Fibroblast of lung (primary cell): ENCODE results near the gene GNB2.

Source experiments
- EZH2 ChIP-seq: IDR thresholded peaks from 2 replicates; pipeline ENCODE4 v1.5.1; 2012; ENCODE audit warnings: low read length, control low read depth, mild to moderate bottlenecking; ENCODE audit errors: missing control alignments
- TF ChIP-seq, protein P1 (sequence below), 2 donors: IDR thresholded peaks in 1 of 2; conservative IDR thresholded peaks in 1 of 2; 1 replicate in 1 of 2; 2 replicates in 1 of 2; pipeline ENCODE4 v1.5.1; 2011 to 2012; ENCODE audit warnings: low read length in 2 of 2, control low read depth in 1 of 2, inconsistent platforms in 1 of 2, low read depth in 1 of 2, mild to moderate bottlenecking in 1 of 2

DNA sequence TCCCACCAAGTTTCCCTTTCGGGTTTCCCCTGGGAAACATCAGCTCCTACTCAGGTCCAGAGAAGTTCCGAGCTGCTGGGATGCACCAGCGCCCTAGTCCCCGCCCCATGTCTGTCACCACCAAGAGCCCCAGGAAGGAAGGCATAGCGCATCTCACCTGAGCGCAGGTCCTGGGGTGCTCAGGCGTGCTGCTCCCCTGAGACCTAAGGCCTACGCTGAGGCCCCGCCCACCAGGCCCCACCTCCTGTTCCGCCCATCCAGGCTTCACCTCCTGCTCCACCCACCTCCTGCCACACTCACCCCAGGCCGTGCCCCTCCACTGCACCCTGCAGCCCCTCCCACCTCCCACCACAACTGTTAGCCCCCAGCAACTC lies 31.0 kb upstream of the GNB2 start:
- TF ChIP-seq, protein P1, sequence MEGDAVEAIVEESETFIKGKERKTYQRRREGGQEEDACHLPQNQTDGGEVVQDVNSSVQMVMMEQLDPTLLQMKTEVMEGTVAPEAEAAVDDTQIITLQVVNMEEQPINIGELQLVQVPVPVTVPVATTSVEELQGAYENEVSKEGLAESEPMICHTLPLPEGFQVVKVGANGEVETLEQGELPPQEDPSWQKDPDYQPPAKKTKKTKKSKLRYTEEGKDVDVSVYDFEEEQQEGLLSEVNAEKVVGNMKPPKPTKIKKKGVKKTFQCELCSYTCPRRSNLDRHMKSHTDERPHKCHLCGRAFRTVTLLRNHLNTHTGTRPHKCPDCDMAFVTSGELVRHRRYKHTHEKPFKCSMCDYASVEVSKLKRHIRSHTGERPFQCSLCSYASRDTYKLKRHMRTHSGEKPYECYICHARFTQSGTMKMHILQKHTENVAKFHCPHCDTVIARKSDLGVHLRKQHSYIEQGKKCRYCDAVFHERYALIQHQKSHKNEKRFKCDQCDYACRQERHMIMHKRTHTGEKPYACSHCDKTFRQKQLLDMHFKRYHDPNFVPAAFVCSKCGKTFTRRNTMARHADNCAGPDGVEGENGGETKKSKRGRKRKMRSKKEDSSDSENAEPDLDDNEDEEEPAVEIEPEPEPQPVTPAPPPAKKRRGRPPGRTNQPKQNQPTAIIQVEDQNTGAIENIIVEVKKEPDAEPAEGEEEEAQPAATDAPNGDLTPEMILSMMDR (conservative IDR thresholded peaks at IDR 0.05 in 1 of 2, IDR thresholded peaks at IDR 0.05 in 1 of 2; ENCODE audit: low read depth in 1 of 2, low read length in 2 of 2), result no peak
- TF ChIP-seq EZH2, result no peak
